WERI-Rb-1 (cell line): Measurements from ENCODE around the gene DCD.

Source experiments
- DNase-seq: peaks from one replicate; pipeline ENCODE4 v3.0.0-alpha.2; 2020
- H3K27ac ChIP-seq: fragments of 250-450 bp; sonication (Bioruptor Pico); 2 replicates; pipeline ENCODE4 v1.5.1; 2020; ENCODE audit warnings: mild to moderate bottlenecking, moderate library complexity
- H3K27me3 ChIP-seq: fragments of 250-450 bp; sonication (Bioruptor Pico); 2 replicates; pipeline ENCODE4 v1.5.1; 2021; ENCODE audit warnings: mild to moderate bottlenecking, low read depth, moderate library complexity; ENCODE audit not compliant: insufficient read depth, severe bottlenecking
- H3K36me3 ChIP-seq: fragments of 250-450 bp; sonication (Bioruptor Pico); 2 replicates; pipeline ENCODE4 v1.5.1; 2020; ENCODE audit warnings: mild to moderate bottlenecking, moderate library complexity
- H3K4me3 ChIP-seq: 2 replicates; pipeline ENCODE4 v1.5.1; 2011; ENCODE audit warnings: low read depth, mild to moderate bottlenecking, control low read depth, low read length
- H3K9me3 ChIP-seq: fragments of 250-450 bp; sonication (Bioruptor Pico); 2 replicates; pipeline ENCODE4 v1.5.1; 2021; ENCODE audit warnings: mild to moderate bottlenecking, moderate library complexity; ENCODE audit not compliant: severe bottlenecking
- CTCF ChIP-seq: IDR thresholded peaks from 2 replicates; pipeline ENCODE4 v1.5.1; 2011; ENCODE audit warnings: low read depth, mild to moderate bottlenecking, control low read depth, inconsistent platforms, low read length

The DCD gene

GRCh38 chr12:54603872-54604271 is 44.3 kb downstream of the DCD start:
- no peaks in the 10 kb centered on the region for H3K9me3 ChIP-seq
- no peak for DNase-seq
- no peak for TF ChIP-seq CTCF
- H3K27ac ChIP-seq = no peak overlapping the region
- H3K4me3 ChIP-seq = no peak overlapping the region
- no peaks in the 10 kb centered on the region for H3K36me3 ChIP-seq
- peaks cover 36% of the 10 kb centered on the region for H3K27me3 ChIP-seq

- Histone ChIP-seq H3K36me3 (no peaks in the 10 kb centered on the region), H3K27me3 (peaks cover 32% of the 10 kb centered on the region), H3K9me3 (no peaks in the 10 kb centered on the region), H3K27ac (no peak overlapping the region), H3K4me3 (no peak overlapping the region)
- DNase-seq = peak; percentile 60
- TF ChIP-seq CTCF = peak; percentile 75
These were observed 44.9 kb downstream of the DCD start for GRCh38 chr12:54603173-54603814.

GRCh38 chr12:54602661-54603060 is 45.5 kb downstream of the DCD start:
- DNase-seq = no peak
- no peak overlapping the region for H3K27ac ChIP-seq
- H3K27me3 ChIP-seq = peaks cover 29% of the 10 kb centered on the region
- no peaks in the 10 kb centered on the region for H3K9me3 ChIP-seq
- no peaks in the 10 kb centered on the region for H3K36me3 ChIP-seq
- no peak for TF ChIP-seq CTCF
- no peak overlapping the region for H3K4me3 ChIP-seq

GRCh38 chr12:54601841-54602240 is 46.3 kb downstream of the DCD start:
- DNase-seq = no peak
- H3K36me3 ChIP-seq = no peaks in the 10 kb centered on the region
- H3K27ac ChIP-seq = no peak overlapping the region
- no peak for TF ChIP-seq CTCF
- H3K4me3 ChIP-seq = no peak overlapping the region
- H3K27me3 ChIP-seq = peaks cover 22% of the 10 kb centered on the region
- H3K9me3 ChIP-seq = no peaks in the 10 kb centered on the region

GRCh38 chr12:54598970-54599369 is 49.2 kb downstream of the DCD start:
- Histone ChIP-seq H3K4me3 (no peak overlapping the region), H3K27me3 (peaks cover 32% of the 10 kb centered on the region), H3K27ac (no peak overlapping the region), H3K36me3 (no peaks in the 10 kb centered on the region), H3K9me3 (no peaks in the 10 kb centered on the region)
- no peak for DNase-seq
- TF ChIP-seq CTCF = no peak

- peak; percentile 68 for DNase-seq
- no peak overlapping the region for H3K27ac ChIP-seq
- TF ChIP-seq CTCF = peak; percentile 88
These were observed 51.6 kb downstream of the DCD start for GRCh38 chr12:54596526-54596946.

More at GRCh38 chr12:54596526-54596946, 51.6 kb downstream of the DCD start:
- no peak overlapping the region for H3K4me3 ChIP-seq
- H3K36me3 ChIP-seq = no peaks in the 10 kb centered on the region
- no peaks in the 10 kb centered on the region for H3K9me3 ChIP-seq
- H3K27me3 ChIP-seq = peaks cover 39% of the 10 kb centered on the region
